Dendritic cell treated with granulocyte-macrophage colony-stimulating factor and Interleukin-4, amounts not matched to agents 40 ng/mL and 50 ng/mL, for 4 days (primary cell): ENCODE measurements around the gene GATA3.

Experiments used
- H3K27ac Mint-ChIP-seq: one replicate; pipeline ENCODE4 v1.8.0; 2022; ENCODE audit warnings: mild to moderate bottlenecking, mixed read lengths
- H3K27me3 Mint-ChIP-seq: one replicate; pipeline ENCODE4 v1.8.0; 2022; ENCODE audit warnings: mild to moderate bottlenecking, mixed read lengths
- H3K36me3 Mint-ChIP-seq: one replicate; pipeline ENCODE4 v1.8.0; 2022; ENCODE audit warnings: low read depth, mixed read lengths
- H3K4me1 Mint-ChIP-seq: one replicate; pipeline ENCODE4 v1.8.0; 2022; ENCODE audit warnings: low read depth, mixed read lengths
- H3K4me3 Mint-ChIP-seq: one replicate; pipeline ENCODE4 v1.8.0; 2022; ENCODE audit warnings: mild to moderate bottlenecking, moderate library complexity, mixed read lengths
- H3K9me3 Mint-ChIP-seq: one replicate; pipeline ENCODE4 v1.8.0; 2022; ENCODE audit warnings: mixed read lengths
- intact Hi-C: fragments of 100-400 bp; cut with micrococcal nuclease; formaldehyde crosslinking; loops from one replicate; pipeline ENCODE4 v1.15.0; 2022

GATA3 gene

GRCh38 chr10:8034466-8035005 lies 20.0 kb upstream of the GATA3 start:
- H3K9me3 Mint-ChIP-seq, result no peaks in the 10 kb centered on the region
- intact Hi-C loops, result no loop called here
- no peak overlapping the region for H3K4me3 Mint-ChIP-seq

GRCh38 chr10:8035006-8035640 lies 19.4 kb upstream of the GATA3 start:
- Mint-ChIP-seq H3K36me3 (no peaks in the 10 kb centered on the region), H3K4me3 (no peak overlapping the region), H3K4me1 (peaks cover 13% of the 10 kb centered on the region), H3K27ac (no peak overlapping the region), H3K27me3 (peaks cover 91% of the 10 kb centered on the region), H3K9me3 (no peaks in the 10 kb centered on the region)
- intact Hi-C loops, result no loop called here

More at GRCh38 chr10:8034466-8035005, 20.0 kb upstream of the GATA3 start:
- H3K4me1 Mint-ChIP-seq, result peaks cover 12% of the 10 kb centered on the region
- H3K27me3 Mint-ChIP-seq, result peaks cover 89% of the 10 kb centered on the region
- no peak overlapping the region for H3K27ac Mint-ChIP-seq
- H3K36me3 Mint-ChIP-seq, result no peaks in the 10 kb centered on the region

DNA sequence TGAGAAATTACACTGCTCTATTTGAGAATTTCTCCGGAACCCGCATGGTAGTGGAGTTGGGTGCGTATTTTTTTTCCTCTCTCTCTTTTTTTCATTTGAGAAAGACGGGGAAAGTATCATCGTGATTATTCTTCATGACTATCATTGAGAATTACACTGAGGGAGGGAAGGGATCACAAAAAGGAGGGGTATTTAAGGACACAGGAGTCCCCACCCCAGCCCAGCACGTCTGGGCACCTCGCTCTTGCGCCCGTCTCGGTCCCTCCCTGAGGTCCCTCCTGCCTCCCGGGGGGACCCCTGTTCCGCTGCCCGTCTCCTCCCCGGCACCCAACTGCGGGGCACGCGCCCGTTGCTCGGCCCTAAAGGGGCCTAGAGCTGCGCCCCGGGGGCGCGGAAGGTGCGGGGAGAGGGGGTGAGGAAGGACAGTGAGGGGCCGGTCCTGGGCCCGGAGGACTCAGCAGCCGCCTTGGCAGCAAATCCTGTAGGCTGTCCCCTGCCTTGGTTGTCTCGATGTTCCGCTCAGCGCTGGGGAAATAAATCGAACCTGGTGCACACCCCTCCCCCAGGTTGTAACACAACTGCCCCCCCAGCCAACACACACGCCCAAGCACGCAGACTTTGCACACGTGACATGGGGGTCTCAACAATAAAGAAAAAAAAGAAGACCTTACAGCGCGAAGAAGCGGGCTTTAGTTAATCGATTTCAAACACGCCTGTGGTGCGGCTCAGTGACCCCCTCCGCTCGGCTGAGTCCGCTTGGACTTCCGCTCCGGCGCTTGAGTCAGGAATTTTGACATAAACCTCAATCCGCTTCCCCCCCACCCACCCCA lies 18.6 kb upstream of the GATA3 start:
- no peak overlapping the region for H3K27ac Mint-ChIP-seq

GRCh38 chr10:8036506-8037198 lies 17.8 kb upstream of the GATA3 start:
- peaks cover 13% of the 10 kb centered on the region for H3K4me1 Mint-ChIP-seq
- H3K4me3 Mint-ChIP-seq, result no peak overlapping the region
- no peaks in the 10 kb centered on the region for H3K9me3 Mint-ChIP-seq
- no peak overlapping the region for H3K27ac Mint-ChIP-seq
- no peaks in the 10 kb centered on the region for H3K36me3 Mint-ChIP-seq
- H3K27me3 Mint-ChIP-seq, result peaks cover 92% of the 10 kb centered on the region
- intact Hi-C loops, result no loop called here

More for the DNA sequence above, 18.6 kb upstream of the GATA3 start:
- Mint-ChIP-seq H3K27me3 (peaks cover 94% of the 10 kb centered on the region), H3K36me3 (no peaks in the 10 kb centered on the region), H3K9me3 (no peaks in the 10 kb centered on the region), H3K4me1 (peaks cover 13% of the 10 kb centered on the region), H3K4me3 (no peak overlapping the region)
- intact Hi-C loops, result no loop called here

DNA sequence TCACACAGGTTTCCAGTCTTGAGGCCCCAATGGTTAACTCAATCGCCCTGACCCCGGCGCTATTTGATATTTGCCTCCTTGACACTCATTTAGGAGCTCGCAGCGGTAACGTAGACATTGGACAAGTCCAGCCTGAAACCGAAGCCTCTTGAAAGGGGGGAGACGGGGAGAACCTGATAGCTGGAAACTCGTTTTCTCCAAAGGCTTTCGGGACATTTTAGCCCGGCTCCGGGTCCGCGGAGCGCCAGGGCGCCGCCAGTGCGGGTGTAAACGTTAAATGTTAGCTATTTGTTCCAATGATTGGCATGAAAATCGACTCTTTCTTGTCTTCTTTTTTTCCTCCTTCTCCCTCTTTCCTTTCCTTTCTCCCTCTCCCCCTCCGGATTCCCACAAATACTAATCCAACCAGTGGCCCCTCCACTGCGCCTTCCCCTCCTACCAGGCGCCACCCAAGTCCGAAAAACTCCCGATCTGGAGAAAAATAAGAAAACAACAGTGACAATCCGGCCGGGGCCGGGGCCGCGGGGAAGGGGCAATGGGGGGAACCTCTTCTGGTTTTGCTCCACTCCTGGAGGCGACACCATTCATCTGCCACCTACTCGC lies 17.2 kb upstream of the GATA3 start:
- intact Hi-C loops, result no loop called here
- H3K4me3 Mint-ChIP-seq, result no peak overlapping the region
- H3K27me3 Mint-ChIP-seq, result peaks cover 93% of the 10 kb centered on the region
- no peaks in the 10 kb centered on the region for H3K36me3 Mint-ChIP-seq
- no peak overlapping the region for H3K27ac Mint-ChIP-seq
- no peaks in the 10 kb centered on the region for H3K9me3 Mint-ChIP-seq
- H3K4me1 Mint-ChIP-seq, result peaks cover 14% of the 10 kb centered on the region

GRCh38 chr10:8037941-8038894 lies 16.3 kb upstream of the GATA3 start:
- intact Hi-C loops, result no loop called here
- H3K36me3 Mint-ChIP-seq, result no peaks in the 10 kb centered on the region
- no peak overlapping the region for H3K4me3 Mint-ChIP-seq
- no peaks in the 10 kb centered on the region for H3K9me3 Mint-ChIP-seq
- H3K27ac Mint-ChIP-seq, result no peak overlapping the region
- peaks cover 22% of the 10 kb centered on the region for H3K4me1 Mint-ChIP-seq
- H3K27me3 Mint-ChIP-seq, result peaks cover 93% of the 10 kb centered on the region

DNA sequence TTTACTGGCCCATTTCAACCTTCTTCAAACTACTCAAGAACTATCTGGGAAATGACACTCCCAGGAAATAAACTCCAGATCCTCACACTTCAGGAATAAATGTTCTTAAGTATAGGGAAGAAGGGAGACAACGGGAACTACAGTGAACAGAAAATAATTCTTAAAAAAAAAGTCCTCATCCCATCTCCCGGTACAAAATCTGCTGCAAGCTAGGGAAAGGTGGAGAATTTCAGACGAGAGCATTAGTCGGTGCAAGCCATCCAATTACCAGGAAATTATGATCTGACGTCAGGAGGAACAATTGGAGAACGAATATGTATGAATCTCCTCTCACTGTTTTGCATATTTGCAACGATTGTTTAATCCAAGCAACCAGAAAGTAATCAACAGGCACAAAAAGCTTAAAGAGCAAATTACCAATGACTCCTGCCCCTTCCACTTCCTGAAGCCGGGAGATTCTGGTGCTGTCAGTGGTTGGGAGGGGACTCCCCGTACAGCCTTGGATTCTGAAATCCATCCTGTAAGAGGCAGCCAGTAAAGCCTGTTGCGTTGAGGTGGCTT lies 15.1 kb upstream of the GATA3 start:
- Mint-ChIP-seq H3K9me3 (no peaks in the 10 kb centered on the region), H3K27me3 (peaks cover 93% of the 10 kb centered on the region), H3K4me3 (no peak overlapping the region), H3K27ac (no peak overlapping the region), H3K36me3 (no peaks in the 10 kb centered on the region), H3K4me1 (peaks cover 30% of the 10 kb centered on the region)
- intact Hi-C loops, result no loop called here

- intact Hi-C loops, result no loop called here
Measured at GRCh38 chr10:8040651-8041050, 13.8 kb upstream of the GATA3 start.

DNA sequence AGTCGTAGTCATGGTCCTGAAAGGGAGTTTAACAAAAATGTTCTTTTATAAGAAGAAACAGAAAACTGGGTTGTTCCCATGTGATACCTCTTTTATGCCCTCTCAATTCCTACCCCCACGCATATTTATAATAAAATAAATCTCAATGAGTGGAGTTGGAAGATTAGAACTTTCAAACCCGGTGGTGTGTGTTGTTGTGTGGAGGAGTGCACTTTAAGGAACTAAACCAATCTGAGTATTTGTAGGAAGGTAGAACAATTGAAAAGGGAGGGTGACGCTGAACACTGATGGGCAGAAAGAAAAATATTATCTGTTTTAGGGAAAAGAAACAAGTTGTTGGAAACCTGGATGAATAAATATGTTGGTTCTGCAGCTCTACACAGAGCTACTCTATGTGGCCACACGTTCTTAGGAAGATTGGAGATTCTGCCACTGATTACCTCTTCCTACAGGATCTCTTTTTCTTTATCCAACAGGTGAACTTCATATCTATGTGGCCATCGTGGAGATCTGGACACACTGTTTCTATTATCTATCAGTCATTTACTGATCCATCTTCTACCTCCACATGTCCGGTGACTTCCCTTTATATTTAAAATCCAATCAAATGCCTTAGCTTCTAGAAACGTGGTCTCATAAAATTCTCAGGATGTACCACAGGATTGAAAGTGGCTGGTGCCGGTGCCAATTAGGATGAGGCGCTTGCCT lies 13.1 kb upstream of the GATA3 start:
- H3K27me3 Mint-ChIP-seq, result peaks cover 97% of the 10 kb centered on the region
- H3K4me3 Mint-ChIP-seq, result no peak overlapping the region
- peaks cover 43% of the 10 kb centered on the region for H3K4me1 Mint-ChIP-seq
- no peak overlapping the region for H3K27ac Mint-ChIP-seq
- H3K36me3 Mint-ChIP-seq, result no peaks in the 10 kb centered on the region
- intact Hi-C loops, result no loop called here
- H3K9me3 Mint-ChIP-seq, result no peaks in the 10 kb centered on the region

More at GRCh38 chr10:8040651-8041050, 13.8 kb upstream of the GATA3 start:
- Mint-ChIP-seq H3K4me1 (peaks cover 42% of the 10 kb centered on the region), H3K27ac (no peak overlapping the region), H3K36me3 (no peaks in the 10 kb centered on the region), H3K27me3 (peaks cover 96% of the 10 kb centered on the region), H3K4me3 (no peak overlapping the region), H3K9me3 (no peaks in the 10 kb centered on the region)

DNA sequence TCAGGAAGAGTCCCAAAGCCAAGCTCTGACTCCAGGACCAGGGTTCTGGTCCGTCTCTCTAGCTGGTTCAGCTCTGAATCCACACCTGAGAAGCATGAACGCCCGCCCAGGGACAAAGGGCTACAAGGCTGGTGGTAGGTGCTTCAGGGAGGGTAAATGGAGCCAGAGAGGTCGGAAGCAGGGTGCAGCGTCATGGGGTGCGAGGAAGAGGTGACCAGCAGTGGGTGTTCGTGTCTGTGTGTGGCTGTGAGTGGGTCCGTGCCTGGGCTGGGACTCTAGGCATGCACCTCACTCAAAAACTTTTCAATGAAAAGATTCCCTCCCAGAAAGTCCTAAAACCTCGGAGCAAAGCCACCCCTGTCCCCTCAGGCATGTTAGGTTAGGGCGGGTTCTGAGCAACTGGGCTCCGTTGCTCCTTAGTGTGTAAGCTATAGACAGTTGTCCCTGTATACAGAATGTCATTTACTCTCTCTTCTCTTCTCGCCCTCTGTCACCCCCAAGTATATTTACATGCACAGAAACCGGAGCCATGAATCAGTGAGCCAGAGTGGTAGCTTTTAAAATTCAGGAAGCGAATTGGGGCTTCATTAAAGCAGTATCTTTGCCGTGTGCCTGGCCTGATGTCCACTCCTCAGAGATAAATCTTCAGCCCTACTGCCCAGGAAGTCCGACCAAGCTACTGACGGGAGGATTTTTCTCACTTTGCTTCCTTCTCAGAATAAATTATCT lies 12.3 kb upstream of the GATA3 start:
- no peak overlapping the region for H3K4me3 Mint-ChIP-seq
- no peaks in the 10 kb centered on the region for H3K9me3 Mint-ChIP-seq
- H3K27ac Mint-ChIP-seq, result no peak overlapping the region
- intact Hi-C loops, result no loop called here
- no peaks in the 10 kb centered on the region for H3K36me3 Mint-ChIP-seq
- peaks cover 97% of the 10 kb centered on the region for H3K27me3 Mint-ChIP-seq
- H3K4me1 Mint-ChIP-seq, result peaks cover 40% of the 10 kb centered on the region

DNA sequence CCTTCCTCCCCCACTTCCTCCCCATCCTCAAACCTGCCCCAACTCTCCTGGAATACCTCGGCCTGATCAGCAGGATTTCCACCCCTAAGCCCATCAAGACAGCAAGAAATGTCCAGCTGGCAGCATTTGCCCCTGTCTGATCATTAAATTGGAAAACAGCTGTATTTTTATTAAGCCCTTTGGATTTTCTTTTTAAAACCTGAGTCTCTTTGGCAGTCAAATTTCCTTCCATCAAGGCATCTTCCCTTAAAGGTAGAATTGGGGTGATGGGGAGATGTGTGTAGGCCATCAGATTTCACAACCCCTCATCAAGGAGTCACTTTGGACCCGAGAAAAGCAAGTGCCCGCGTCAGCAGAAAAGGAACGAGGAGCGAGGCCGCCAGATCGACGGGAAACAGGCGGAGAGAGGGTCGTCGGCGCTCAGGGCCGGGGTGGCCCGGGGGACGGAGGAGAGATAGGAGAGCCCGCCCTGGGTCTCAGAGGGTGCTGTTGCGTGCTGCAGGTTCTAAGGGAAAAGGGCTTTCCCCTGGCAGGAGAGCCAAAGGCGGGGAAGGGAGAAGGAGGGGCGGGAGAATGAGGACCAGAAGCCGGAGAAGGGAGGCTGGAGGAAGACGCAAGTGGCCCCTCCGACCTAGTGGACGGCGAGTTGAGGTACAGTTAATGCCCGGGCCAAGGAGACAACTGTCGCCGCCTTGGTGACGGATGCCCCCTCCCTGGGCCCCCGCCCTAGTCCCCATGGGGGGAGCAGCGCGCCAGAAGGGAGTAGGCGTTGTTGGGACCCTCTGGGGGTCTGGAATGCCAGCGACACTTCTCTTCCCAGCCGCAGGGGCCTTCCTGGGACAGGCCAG lies 11.5 kb upstream of the GATA3 start:
- intact Hi-C loops, result no loop called here

More for the DNA sequence above, 11.5 kb upstream of the GATA3 start:
- Mint-ChIP-seq H3K36me3 (no peaks in the 10 kb centered on the region), H3K9me3 (no peaks in the 10 kb centered on the region), H3K27ac (no peak overlapping the region), H3K4me3 (no peak overlapping the region), H3K27me3 (peaks cover 97% of the 10 kb centered on the region), H3K4me1 (peaks cover 35% of the 10 kb centered on the region)
